ENCODE results near the gene PYGB.

DNA sequence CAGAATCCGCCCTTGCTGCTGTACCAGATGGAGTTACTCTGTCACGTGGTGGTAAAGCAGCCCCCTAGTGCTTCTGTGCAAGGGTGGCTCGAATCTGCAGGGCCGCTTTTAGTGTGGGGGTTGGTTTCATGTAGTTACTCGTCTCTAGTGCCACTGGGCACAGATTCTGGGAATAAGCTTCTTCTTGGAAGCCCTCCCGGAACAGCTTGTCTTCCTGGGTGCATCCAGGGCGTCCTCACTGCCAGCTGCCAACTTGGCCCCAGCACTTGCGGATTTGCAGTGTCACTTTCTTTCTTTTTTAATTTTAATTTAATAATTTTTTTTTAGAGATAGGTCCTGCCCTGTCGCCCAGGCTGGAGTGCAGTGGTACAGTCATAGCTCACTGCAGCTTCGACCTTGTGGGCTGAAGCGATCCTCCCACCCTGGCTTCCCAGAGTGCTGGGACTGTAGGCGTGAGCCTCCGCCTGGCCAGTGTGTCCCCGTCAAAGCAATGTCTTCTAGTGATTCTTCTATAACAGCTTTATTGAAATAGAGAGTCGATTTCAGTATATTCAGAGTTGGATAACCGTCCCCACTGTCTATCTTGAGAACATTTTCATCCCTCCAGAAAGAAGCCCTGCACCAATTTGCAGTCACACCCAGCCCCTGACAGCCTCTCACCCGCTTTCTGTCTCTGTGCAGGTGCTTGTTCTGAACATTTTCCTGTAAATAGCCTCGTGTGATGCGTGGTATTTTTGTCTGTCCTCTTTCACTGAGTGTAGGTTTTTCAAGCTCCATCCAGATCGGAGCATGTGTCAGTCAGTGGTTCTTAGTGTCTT, 25.9 kb downstream of the PYGB start:
- TF ChIP-seq, protein P1, sequence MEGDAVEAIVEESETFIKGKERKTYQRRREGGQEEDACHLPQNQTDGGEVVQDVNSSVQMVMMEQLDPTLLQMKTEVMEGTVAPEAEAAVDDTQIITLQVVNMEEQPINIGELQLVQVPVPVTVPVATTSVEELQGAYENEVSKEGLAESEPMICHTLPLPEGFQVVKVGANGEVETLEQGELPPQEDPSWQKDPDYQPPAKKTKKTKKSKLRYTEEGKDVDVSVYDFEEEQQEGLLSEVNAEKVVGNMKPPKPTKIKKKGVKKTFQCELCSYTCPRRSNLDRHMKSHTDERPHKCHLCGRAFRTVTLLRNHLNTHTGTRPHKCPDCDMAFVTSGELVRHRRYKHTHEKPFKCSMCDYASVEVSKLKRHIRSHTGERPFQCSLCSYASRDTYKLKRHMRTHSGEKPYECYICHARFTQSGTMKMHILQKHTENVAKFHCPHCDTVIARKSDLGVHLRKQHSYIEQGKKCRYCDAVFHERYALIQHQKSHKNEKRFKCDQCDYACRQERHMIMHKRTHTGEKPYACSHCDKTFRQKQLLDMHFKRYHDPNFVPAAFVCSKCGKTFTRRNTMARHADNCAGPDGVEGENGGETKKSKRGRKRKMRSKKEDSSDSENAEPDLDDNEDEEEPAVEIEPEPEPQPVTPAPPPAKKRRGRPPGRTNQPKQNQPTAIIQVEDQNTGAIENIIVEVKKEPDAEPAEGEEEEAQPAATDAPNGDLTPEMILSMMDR (conservative IDR thresholded peaks at IDR 0.05; ENCODE audit: low read depth, low read length), result no peak
- TF ChIP-seq EZH2 (IDR thresholded peaks at IDR 0.05; ENCODE audit: low read length, unreplicated experiment) (no peak), EZH2phosphoT487 (IDR thresholded peaks at IDR 0.05; ENCODE audit: borderline replicate concordance, low read length) (no peak)

Data from PC-3 (cell line).